Measurements from ENCODE around the gene FAM13C. TPM values are rescaled to one million over a fixed set of nuclear protein-coding genes. Genes with fewer than 3 reads are reported as not detected.

Gene FAM13C
- polyA plus RNA-seq, 1 of the 3 experiments (the other 2 are of a cell fraction): 7.6 TPM

DNA sequence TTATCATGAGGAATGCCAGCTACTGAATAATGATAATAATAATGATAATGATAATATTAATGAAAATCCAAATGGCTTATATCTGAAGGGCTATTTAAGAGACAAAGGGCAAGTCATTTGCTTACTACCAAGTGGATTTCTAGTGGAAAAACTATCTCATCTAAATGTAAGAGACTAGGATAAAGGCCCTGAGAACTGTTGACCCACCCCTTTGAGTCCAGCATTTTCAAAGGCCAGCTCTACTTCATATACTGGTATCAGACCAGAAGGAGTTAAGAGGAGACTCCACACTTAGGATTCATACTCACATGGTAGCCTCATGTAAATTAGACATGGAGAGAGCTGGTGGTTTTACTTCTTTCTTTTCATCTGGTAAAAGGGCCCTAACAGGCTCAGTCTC lies 109.9 kb downstream of the FAM13C start:
- ChIA-PET CTCF (interaction anchor here (0.6 to 2.6 kb wide), 4 partner anchors 9 to 797 kb away, joined by 3 to 10 read pairs (median 6); no protein-coding TSS in a partner anchor), POLR2A (no interaction called here)
- TF ChIP-seq FOXM1 (IDR thresholded peaks at IDR 0.05; ENCODE audit: low read depth): no peak
- TF ChIP-seq TCF12 (IDR thresholded peaks at IDR 0.05): no peak
- TF ChIP-seq ELF1 (IDR thresholded peaks at IDR 0.05): no peak
- TF ChIP-seq FOSL2 (IDR thresholded peaks at IDR 0.05; ENCODE audit: borderline replicate concordance, low read depth): no peak
- TF ChIP-seq YY1 (IDR thresholded peaks at IDR 0.05; ENCODE audit: low read depth): no peak
- no peak for TF ChIP-seq RFX5 (IDR thresholded peaks at IDR 0.05; ENCODE audit: low read length)
- TF ChIP-seq, protein P1, sequence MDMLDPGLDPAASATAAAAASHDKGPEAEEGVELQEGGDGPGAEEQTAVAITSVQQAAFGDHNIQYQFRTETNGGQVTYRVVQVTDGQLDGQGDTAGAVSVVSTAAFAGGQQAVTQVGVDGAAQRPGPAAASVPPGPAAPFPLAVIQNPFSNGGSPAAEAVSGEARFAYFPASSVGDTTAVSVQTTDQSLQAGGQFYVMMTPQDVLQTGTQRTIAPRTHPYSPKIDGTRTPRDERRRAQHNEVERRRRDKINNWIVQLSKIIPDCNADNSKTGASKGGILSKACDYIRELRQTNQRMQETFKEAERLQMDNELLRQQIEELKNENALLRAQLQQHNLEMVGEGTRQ (IDR thresholded peaks at IDR 0.05; ENCODE audit: borderline replicate concordance, low read depth, low read length): no peak
- no peak for TF ChIP-seq FOXJ3 (CRISPR knock-in tag; IDR thresholded peaks at IDR 0.05)
- TF ChIP-seq TAF1 (IDR thresholded peaks at IDR 0.05; ENCODE audit: borderline replicate concordance, low read depth, low read length): no peak
- TF ChIP-seq, protein P2, sequence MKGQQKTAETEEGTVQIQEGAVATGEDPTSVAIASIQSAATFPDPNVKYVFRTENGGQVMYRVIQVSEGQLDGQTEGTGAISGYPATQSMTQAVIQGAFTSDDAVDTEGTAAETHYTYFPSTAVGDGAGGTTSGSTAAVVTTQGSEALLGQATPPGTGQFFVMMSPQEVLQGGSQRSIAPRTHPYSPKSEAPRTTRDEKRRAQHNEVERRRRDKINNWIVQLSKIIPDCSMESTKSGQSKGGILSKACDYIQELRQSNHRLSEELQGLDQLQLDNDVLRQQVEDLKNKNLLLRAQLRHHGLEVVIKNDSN (IDR thresholded peaks at IDR 0.05; ENCODE audit: borderline replicate concordance, low read depth): no peak
- no peak for TF ChIP-seq SIN3A (IDR thresholded peaks at IDR 0.05; ENCODE audit: borderline replicate concordance, low read depth, low read length)
- TF ChIP-seq EP300 (IDR thresholded peaks at IDR 0.05; ENCODE audit: borderline replicate concordance in 1 of 2, low read depth in 1 of 2, low read length in 1 of 2): no peak
- TF ChIP-seq MEF2A (IDR thresholded peaks at IDR 0.05; ENCODE audit: borderline replicate concordance, low read depth): no peak
- TF ChIP-seq, protein P3, sequence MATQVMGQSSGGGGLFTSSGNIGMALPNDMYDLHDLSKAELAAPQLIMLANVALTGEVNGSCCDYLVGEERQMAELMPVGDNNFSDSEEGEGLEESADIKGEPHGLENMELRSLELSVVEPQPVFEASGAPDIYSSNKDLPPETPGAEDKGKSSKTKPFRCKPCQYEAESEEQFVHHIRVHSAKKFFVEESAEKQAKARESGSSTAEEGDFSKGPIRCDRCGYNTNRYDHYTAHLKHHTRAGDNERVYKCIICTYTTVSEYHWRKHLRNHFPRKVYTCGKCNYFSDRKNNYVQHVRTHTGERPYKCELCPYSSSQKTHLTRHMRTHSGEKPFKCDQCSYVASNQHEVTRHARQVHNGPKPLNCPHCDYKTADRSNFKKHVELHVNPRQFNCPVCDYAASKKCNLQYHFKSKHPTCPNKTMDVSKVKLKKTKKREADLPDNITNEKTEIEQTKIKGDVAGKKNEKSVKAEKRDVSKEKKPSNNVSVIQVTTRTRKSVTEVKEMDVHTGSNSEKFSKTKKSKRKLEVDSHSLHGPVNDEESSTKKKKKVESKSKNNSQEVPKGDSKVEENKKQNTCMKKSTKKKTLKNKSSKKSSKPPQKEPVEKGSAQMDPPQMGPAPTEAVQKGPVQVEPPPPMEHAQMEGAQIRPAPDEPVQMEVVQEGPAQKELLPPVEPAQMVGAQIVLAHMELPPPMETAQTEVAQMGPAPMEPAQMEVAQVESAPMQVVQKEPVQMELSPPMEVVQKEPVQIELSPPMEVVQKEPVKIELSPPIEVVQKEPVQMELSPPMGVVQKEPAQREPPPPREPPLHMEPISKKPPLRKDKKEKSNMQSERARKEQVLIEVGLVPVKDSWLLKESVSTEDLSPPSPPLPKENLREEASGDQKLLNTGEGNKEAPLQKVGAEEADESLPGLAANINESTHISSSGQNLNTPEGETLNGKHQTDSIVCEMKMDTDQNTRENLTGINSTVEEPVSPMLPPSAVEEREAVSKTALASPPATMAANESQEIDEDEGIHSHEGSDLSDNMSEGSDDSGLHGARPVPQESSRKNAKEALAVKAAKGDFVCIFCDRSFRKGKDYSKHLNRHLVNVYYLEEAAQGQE (IDR thresholded peaks at IDR 0.05; ENCODE audit: low read depth, low read length): no peak
- no peak for TF ChIP-seq NRF1 (IDR thresholded peaks at IDR 0.05; ENCODE audit: low read depth, low read length)
- TF ChIP-seq POLR2AphosphoS5 (IDR thresholded peaks at IDR 0.05; ENCODE audit: low read depth, low read length): no peak
- TF ChIP-seq GABPA (IDR thresholded peaks at IDR 0.05; ENCODE audit: low read depth): no peak
- TF ChIP-seq, protein P4, sequence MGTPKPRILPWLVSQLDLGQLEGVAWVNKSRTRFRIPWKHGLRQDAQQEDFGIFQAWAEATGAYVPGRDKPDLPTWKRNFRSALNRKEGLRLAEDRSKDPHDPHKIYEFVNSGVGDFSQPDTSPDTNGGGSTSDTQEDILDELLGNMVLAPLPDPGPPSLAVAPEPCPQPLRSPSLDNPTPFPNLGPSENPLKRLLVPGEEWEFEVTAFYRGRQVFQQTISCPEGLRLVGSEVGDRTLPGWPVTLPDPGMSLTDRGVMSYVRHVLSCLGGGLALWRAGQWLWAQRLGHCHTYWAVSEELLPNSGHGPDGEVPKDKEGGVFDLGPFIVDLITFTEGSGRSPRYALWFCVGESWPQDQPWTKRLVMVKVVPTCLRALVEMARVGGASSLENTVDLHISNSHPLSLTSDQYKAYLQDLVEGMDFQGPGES (IDR thresholded peaks at IDR 0.05; ENCODE audit: low read depth, low read length): no peak
- TF ChIP-seq, protein P5, sequence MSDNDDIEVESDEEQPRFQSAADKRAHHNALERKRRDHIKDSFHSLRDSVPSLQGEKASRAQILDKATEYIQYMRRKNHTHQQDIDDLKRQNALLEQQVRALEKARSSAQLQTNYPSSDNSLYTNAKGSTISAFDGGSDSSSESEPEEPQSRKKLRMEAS (IDR thresholded peaks at IDR 0.05; ENCODE audit: low read depth): no peak
- Histone ChIP-seq H3K9ac (no peak overlapping the region), H3K9me3 (no peaks in the 10 kb centered on the region), H3K27ac (ENCODE audit: low read depth in 2 of 2, low read length in 1 of 2) (no peak overlapping the region), H3K4me2 (no peak overlapping the region), H3K9me2 (no peaks in the 10 kb centered on the region), H3K4me1 (ENCODE audit: control insufficient read depth in 1 of 2, insufficient read depth in 2 of 2, low read depth in 1 of 2, low read length in 1 of 2) (no peaks in the 10 kb centered on the region), H2AFZ (ENCODE audit: low read depth) (no peak overlapping the region), H3F3A (replicated peaks; ENCODE audit: insufficient read depth) (no peaks in the 10 kb centered on the region), H3K27me3 (ENCODE audit: insufficient read depth) (no peaks in the 10 kb centered on the region), H3K4me3 (ENCODE audit: low read depth in 2 of 2, low read length in 1 of 2) (no peak overlapping the region), H3K79me2 (ENCODE audit: insufficient read depth) (no peaks in the 10 kb centered on the region), H4K20me1 (ENCODE audit: insufficient read depth) (no peaks in the 10 kb centered on the region), H3K36me3 (replicated peaks in 1 of 2; ENCODE audit: control insufficient read depth in 1 of 2, insufficient read depth in 2 of 2, low read length in 1 of 2) (peaks cover 40 to 80% of the 10 kb centered on the region in 2 experiments)
- no peak for DNase-seq
